HFFc6 (cell line): ENCODE measurements around the gene SDSL. TPM values are rescaled to one million over a fixed set of nuclear protein-coding genes. Genes with fewer than 3 reads are reported as not detected.

Source experiments
- DNase-seq: peaks from one replicate; pipeline ENCODE4 v3.0.0-alpha.2; 2018
- H3K27ac Mint-ChIP-seq: 2 replicates; pipeline ENCODE4 v1.8.0; 2020; ENCODE audit warnings: mild to moderate bottlenecking, mixed read lengths
- H3K27me3 Mint-ChIP-seq: 2 replicates; pipeline ENCODE4 v1.8.0; 2021; ENCODE audit warnings: mild to moderate bottlenecking, moderate library complexity, mixed read lengths; ENCODE audit not compliant: insufficient read depth
- H3K36me3 Mint-ChIP-seq: 2 replicates; pipeline ENCODE4 v1.8.0; 2021; ENCODE audit warnings: low read depth, mixed read lengths
- H3K4me1 Mint-ChIP-seq: 2 replicates; pipeline ENCODE4 v1.8.0; 2020; ENCODE audit warnings: low read depth, mixed read lengths
- H3K4me3 Mint-ChIP-seq: 2 replicates; pipeline ENCODE4 v1.8.0; 2020; ENCODE audit warnings: mild to moderate bottlenecking, moderate library complexity, mixed read lengths
- H3K9me3 Mint-ChIP-seq: 2 replicates; pipeline ENCODE4 v1.8.0; 2020; ENCODE audit warnings: mild to moderate bottlenecking, mixed read lengths
- CTCF ChIP-seq: fragments of 200-600 bp; sonication (generic); IDR thresholded peaks from 2 replicates; pipeline ENCODE4 v1.5.0; 2021; ENCODE audit warnings: antibody characterized with exemption, mild to moderate bottlenecking
- total RNA-seq, 6 experiments: library from RNA; stranded (reverse); fragmentation: NEBNext Ultra II Directional; extraction: Animal tissue kit (Norgen Biotek cat#: 25700); gene quantifications; 2 replicates in 1 of 6; 3 replicates in 5 of 6; pipeline ENCODE4 v1.2.3, GENCODE V29; 2021

Gene SDSL
- total RNA-seq, 6 experiments from 2014 or later, result 8.5 to 11.6 (median 10.4) TPM

- H3K4me1 Mint-ChIP-seq, result no peaks in the 10 kb centered on the region
- H3K9me3 Mint-ChIP-seq, result no peaks in the 10 kb centered on the region
- no peak for DNase-seq
- H3K27me3 Mint-ChIP-seq, result peaks cover 3% of the 10 kb centered on the region
- TF ChIP-seq CTCF, result no peak
- H3K4me3 Mint-ChIP-seq, result no peak overlapping the region
- H3K27ac Mint-ChIP-seq, result no peak overlapping the region
- no peaks in the 10 kb centered on the region for H3K36me3 Mint-ChIP-seq
These were observed 13.2 kb downstream of the SDSL start for GRCh38 chr12:113435367-113435766.

GRCh38 chr12:113436586-113436985 lies 14.4 kb downstream of the SDSL start:
- Mint-ChIP-seq H3K4me1 (no peaks in the 10 kb centered on the region), H3K27ac (no peak overlapping the region), H3K27me3 (peaks cover 4% of the 10 kb centered on the region), H3K4me3 (no peak overlapping the region), H3K36me3 (no peaks in the 10 kb centered on the region), H3K9me3 (no peaks in the 10 kb centered on the region)
- no peak for DNase-seq
- no peak for TF ChIP-seq CTCF

- H3K27me3 Mint-ChIP-seq, result peaks cover 6% of the 10 kb centered on the region
- TF ChIP-seq CTCF, result no peak
- H3K4me1 Mint-ChIP-seq, result no peaks in the 10 kb centered on the region
- no peaks in the 10 kb centered on the region for H3K36me3 Mint-ChIP-seq
- H3K4me3 Mint-ChIP-seq, result no peak overlapping the region
- H3K27ac Mint-ChIP-seq, result no peak overlapping the region
- no peaks in the 10 kb centered on the region for H3K9me3 Mint-ChIP-seq
- no peak for DNase-seq
These were observed 15.0 kb downstream of the SDSL start for GRCh38 chr12:113436993-113437728.

- Mint-ChIP-seq H3K9me3 (no peaks in the 10 kb centered on the region), H3K27me3 (peaks cover 5% of the 10 kb centered on the region), H3K4me1 (no peaks in the 10 kb centered on the region), H3K27ac (no peak overlapping the region), H3K4me3 (no peak overlapping the region), H3K36me3 (no peaks in the 10 kb centered on the region)
- no peak for TF ChIP-seq CTCF
- no peak for DNase-seq
These were observed 15.5 kb downstream of the SDSL start for GRCh38 chr12:113437729-113438100.

GRCh38 chr12:113438523-113439300 lies 16.5 kb downstream of the SDSL start:
- no peaks in the 10 kb centered on the region for H3K4me1 Mint-ChIP-seq
- no peak overlapping the region for H3K27ac Mint-ChIP-seq
- H3K36me3 Mint-ChIP-seq, result no peaks in the 10 kb centered on the region
- DNase-seq, result no peak
- no peaks in the 10 kb centered on the region for H3K9me3 Mint-ChIP-seq
- H3K27me3 Mint-ChIP-seq, result peaks cover 5% of the 10 kb centered on the region
- no peak overlapping the region for H3K4me3 Mint-ChIP-seq
- TF ChIP-seq CTCF, result no peak
